ENCODE data around the gene PCBP1. TPM values are rescaled to one million over a fixed set of nuclear protein-coding genes. Genes with fewer than 3 reads are reported as not detected.
"Not testable (repeated sequence)": the region's sequence is repeated elsewhere in the genome, so short reads cannot be mapped to it uniquely, and the experiment has no call there.

Gene PCBP1
- total RNA-seq, 4 donors from 2014 or later = 200 to 256 (median 209) TPM

GRCh38 chr2:70126413-70126812, 39.1 kb downstream of the PCBP1 start:
- TF ChIP-seq CTCF (IDR thresholded peaks at IDR 0.05) = no peak
- ATAC-seq (ENCODE audit: low FRiP score) (no peak), DNase-seq (ENCODE audit: low spot score) (no peak)

DNA sequence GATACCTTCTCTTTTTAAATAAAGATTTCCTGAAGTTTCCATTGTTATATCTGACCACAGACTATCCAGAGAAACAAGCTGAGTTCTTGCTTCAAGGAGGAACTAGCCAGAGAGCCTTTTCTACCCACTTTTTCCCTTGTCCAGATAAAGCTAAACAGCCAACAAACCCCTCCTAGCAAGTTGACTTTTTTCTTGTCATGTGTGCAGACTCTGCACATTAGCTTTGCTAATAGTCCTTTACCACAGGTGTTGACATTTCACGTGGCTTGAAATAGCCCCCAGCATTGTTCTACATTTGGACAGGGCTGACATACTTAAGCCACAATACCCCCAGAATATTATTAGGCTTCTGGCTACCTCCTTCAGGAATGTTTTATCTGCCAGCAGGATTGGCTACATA, 40.7 kb downstream of the PCBP1 start:
- DNase-seq (ENCODE audit: low spot score) = no peak
- no peak for ATAC-seq (ENCODE audit: low FRiP score)
- no peak for TF ChIP-seq CTCF (IDR thresholded peaks at IDR 0.05)

- not testable (repeated sequence) for ATAC-seq (ENCODE audit: low FRiP score); DNase-seq (ENCODE audit: low spot score)
Measured at GRCh38 chr2:70131344-70132143, 44.3 kb downstream of the PCBP1 start.

DNA sequence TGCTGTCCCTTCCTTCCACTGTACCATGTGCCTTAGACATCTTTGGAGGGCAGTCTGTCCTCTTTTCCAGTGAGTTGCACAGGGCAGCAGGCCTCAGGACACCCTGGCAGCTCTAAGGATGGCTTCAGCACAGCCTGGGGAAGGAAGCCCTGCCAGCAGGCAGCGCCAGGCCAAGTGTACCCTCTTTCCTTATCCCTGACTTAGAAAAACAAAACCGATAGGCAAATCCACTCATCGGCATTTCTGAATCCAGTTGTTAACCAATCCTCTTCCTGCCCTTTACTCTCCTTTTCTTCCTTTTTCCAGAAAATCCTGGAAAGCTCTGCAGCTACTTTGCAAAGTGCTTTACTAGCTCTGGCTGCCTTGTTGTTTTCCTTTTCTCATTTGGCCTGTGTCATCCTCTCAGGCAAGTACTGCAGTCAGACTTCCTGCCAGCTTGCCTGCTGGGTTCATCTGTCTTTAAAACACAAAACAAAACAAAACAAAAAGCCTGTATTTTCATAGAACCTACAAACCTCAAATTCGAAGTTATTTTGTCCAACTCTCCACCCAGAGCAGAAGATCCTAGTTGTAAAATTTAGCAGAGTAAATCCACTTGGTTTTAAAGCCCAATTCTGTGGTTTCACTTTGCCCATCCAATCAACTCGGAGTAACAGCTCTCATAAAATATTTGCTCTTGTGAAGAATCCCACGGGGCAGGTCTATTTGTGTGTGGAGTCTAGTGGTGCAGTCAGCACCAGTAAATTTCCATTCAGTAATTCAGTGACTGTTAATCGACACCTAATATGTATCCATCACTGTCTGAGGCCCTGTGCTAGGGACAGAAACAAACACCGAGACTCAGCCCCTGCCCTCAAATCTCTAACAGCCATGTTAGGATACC, 45.2 kb downstream of the PCBP1 start:
- ATAC-seq (ENCODE audit: low FRiP score) (peak; percentile 58), DNase-seq (ENCODE audit: low spot score) (no peak)
- no peak for TF ChIP-seq CTCF (IDR thresholded peaks at IDR 0.05)

DNA sequence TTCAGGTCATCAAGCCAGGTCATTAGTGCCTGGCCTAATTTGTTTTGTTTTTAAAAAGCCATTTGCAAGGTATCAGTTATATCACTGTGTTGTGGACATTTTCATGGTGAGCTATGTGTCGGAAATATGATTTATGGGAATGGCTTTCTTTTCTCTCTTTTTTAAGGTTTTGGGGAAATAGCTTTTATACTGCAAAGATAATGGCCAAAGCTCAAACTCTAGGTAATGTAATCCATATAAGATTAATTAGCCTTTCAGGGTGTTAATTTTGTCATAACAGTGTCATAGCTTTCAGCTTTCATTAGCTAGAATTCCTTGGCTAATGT, 45.8 kb downstream of the PCBP1 start:
- DNase-seq (ENCODE audit: low spot score) = no peak
- ATAC-seq (ENCODE audit: low FRiP score) = no peak
- no peak for TF ChIP-seq CTCF (IDR thresholded peaks at IDR 0.05)

DNA sequence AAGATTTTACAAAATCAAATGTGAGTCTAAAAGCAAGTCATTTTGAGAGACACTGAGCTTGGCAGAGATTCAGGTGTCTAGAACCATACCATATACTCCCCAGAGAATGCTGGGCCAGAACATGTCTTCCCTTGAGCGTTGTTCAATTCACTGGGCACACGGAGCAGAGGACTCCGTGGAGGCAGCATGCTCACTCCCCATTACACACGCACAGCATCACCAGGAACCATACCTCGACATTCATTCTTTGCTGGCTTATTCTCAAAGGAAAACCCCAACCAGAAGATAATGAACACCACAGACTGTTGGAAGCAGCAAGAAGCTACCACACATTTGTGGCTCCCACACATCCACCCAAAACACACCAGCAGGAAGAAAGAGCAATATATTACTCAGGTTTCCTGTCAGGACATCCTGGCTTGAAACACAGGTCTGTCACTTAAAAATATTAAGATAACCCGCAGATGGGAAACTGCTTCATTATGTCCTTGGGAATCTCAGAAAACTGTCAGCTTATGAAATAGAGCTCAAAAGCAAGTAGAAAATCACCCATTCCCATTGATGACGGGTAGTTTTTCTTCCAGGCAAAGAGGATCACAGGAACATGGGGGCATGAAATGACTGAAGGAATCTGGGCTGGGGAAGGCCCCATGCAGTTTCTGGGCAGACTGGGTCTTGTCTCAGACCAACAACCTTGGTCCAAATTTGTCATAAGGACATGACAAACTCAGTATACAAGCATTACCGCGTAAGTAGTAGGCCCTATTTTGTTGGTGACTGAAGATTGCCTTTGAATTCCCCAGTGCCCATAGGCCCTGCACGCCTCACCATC, 46.4 kb downstream of the PCBP1 start:
- ATAC-seq (ENCODE audit: low FRiP score) = no peak
- DNase-seq (ENCODE audit: low spot score) = no peak
- TF ChIP-seq CTCF (IDR thresholded peaks at IDR 0.05) = no peak

DNA sequence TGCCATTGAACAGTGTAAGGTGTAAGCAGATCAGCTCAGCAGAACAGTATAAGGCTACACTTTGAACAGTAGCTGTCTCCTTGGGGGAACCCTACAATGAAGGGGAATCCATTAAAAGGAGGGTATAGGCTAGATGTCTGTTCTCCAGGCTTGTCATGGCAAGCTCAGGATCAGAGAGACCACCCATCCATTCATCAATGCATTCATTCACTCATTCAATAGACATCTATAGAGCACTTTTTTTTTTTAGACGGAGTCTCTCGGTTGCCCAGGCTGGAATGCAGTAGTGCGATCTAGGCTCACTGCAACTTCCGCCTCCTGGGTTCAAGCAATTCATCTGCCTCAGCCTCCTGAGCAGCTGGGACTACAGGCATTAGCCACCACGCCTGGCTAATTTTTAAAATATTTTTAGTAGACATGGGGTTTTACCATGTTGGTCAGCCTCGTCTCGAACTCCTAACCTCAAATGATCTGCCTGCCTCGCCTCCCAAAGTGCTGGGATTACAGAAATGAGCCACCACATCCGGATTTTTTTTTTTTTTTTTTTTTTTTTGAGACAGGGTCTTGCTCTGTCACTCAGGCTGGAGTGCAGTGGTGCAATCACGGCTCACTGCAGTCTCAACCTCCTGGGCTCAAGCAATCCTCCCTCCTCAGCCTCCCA, 47.2 kb downstream of the PCBP1 start:
- DNase-seq (ENCODE audit: low spot score); ATAC-seq (ENCODE audit: low FRiP score): not testable (repeated sequence)

Small RNA genes lying within 50 kb of the gene (small RNA-seq; reads per million reads assigned to genes)
- gene RN7SL470P = not detected

Other genes starting within 250 kb of the PCBP1 start
- gene SNRNP27, start 193.5 kb upstream of the PCBP1 start, total RNA-seq = 10 to 100 TPM; 56.0 to 92.1 (median 72.1) TPM
- 10 to 100 TPM; 13.0 to 34.4 (median 22.4) TPM for gene MXD1, start 172.4 kb upstream of the PCBP1 start, total RNA-seq
- gene ASPRV1, start 125.8 kb upstream of the PCBP1 start, total RNA-seq = 1 to 10 TPM in 3 of 4 donors, under 1 TPM in 1; 0.94 to 5.2 (median 1.4) TPM
- gene C2orf42, start 103.5 kb downstream of the PCBP1 start, total RNA-seq = 10 to 100 TPM; 10.6 to 15.3 (median 11.2) TPM
- 100 to 1,000 TPM in 1 of 4 donors, 10 to 100 TPM in 3; 38.1 to 170 (median 53.9) TPM for gene TIA1, start 161.2 kb downstream of the PCBP1 start, total RNA-seq
- 10 to 100 TPM; 49.2 to 88.7 (median 66.4) TPM for gene PCYOX1, start 170.7 kb downstream of the PCBP1 start, total RNA-seq
- 100 to 1,000 TPM in 3 of 4 donors, 10 to 100 TPM in 1; 87.3 to 124 (median 107) TPM for gene SNRPG, start 206.3 kb downstream of the PCBP1 start, total RNA-seq
- gene FAM136A, start 214.6 kb downstream of the PCBP1 start, total RNA-seq = 10 to 100 TPM; 16.3 to 19.6 (median 17.7) TPM